HG03066 (cell line): Measurements from ENCODE around the gene KSR1.
"Not testable (repeated sequence)": the region's sequence is repeated elsewhere in the genome, so short reads cannot be mapped to it uniquely, and the experiment has no call there.

Experiments
- ATAC-seq: cut with Tn5 transposase; IDR thresholded peaks from one replicate; pipeline ENCODE4 v1.9.1; 2021; ENCODE audit warnings: low read depth; ENCODE audit not compliant: unreplicated experiment

The KSR1 gene

DNA sequence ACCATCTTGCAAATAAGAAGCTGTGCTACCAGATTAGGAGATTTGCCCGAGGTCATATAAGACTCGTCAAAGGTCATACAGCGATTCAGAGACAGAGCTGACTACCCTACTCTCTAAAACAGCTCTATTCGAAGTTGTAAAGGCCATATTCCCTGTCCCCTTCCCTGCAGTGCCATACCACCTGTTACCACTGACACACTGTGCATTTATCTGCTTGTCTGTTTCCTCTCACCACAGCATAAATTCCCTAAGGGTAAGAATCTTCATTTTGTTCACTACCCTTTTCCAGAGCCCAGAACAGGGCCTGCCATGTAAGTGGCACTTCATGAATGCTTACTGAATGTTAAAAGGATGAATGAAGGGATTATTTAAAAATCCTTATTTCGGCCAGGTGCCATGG, 3.4 kb upstream of the KSR1 start:
- no peak for ATAC-seq

DNA sequence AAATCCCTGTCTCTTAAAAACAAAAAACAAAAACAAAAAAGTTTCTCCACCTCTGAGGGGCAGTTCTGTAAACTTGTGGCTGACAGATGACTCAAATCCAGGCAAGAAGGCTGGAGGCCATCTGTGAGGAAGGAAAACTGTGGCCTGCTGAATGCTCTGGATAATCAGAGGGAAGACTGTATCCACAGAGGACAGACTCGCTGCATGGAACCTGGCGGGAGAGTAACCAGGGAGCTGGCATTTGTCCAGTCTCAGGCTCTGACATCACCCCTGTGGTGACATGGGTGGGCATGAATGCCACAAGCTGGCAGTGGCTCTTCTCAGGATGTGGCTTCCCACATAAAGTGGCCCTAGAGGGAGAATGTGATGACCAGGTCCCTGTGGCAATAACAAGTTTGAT, 2.8 kb upstream of the KSR1 start:
- no peak for ATAC-seq

DNA sequence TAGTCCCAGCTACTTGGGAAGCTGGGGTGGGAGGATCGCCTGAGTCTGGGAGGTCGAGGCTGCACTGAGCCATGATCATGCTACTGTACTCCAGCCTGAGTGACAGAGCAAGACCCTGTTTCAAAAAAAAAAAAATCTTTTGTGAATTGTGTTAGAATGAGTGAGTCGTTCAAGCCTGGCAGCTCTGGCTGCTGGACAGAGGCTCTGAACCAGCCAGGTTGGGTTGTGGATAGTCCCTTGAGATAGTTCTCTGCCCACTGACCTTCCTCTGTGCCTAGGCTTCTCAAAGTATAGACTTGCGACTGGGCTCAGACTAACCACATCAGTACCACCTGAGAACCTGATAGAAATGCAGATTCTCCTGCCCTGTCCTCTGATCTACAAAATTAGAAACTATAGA, 2.2 kb upstream of the KSR1 start:
- no peak for ATAC-seq

DNA sequence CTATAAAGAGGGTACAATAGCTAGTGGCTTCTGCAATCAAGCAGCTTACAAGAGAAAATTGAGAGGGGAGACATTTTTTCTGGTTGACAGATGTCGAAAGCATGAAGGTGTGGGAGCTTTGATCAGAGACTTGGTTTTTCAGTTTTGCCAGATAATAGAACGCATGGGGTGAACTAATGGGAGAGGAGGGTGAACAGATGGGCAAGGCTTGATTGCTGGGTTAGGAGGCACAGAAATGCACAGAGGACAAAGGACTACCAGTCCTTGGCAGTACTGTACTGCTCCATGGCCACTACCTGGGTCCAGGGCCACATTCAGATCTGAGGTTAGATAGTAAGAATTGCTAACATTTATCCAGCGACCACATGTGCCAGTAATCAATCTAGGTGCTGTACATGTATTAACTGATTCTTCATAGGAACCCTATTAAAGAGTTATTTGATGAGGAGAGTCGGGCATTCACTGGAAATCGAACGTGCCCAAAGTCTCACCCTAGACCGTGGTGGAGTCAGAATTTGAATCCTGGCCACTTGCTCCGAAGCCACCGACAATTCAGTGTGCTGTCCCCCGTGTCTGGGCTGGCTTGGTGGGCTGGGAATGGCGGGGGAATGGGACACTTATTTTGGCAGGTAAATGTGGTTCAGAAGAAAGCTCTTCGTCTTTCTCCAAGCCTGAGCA, 873 bp upstream of the KSR1 start:
- no peak for ATAC-seq

DNA sequence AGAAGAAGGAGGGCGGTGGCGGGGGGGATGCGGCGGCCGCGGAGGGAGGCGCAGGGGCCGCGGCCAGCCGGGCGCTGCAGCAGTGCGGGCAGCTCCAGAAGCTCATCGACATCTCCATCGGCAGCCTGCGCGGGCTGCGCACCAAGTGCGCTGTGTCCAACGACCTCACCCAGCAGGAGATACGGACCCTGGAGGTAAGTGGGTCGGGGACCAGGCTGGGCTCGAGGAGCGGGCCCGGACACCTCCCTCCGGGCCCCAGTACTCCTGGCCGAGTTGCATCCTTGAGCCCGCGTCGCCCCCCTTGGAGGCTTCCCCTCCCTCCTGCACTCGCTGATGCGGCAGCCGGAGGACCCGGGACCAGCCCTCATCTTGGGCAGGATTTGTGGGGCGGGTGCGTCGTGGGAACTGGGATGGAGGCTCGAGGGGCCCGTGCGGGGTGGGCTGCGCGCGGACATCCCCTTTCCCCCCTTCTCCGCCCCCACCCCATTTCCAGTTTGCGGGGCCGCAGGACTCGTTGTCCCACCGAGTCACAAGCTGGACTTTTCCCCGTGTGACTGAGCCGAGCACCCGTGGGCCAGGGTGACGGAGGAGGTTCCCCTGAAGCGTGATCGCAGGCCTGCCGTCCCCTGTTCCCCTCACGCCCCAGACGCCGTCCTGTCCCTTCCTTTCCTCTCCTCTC, 572 bp downstream of the KSR1 start:
- no peak for ATAC-seq

DNA sequence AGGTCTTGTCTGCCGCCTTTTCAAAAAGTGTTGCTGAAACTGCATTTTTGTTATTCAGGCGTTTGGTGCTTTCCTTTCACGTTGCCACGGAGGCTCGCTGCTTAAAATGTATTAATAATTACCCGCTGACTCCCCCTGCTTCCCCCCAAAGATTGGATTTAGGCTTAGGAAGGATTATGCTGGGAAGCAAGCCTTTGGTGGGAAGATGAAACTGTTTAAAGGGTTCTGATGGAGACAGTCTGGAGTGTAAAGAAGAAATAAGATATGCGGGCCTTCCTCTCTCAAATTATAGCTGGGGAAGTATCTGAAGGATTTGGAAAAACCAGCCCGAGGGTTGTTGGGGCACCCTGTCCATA, 1.1 kb downstream of the KSR1 start:
- ATAC-seq: no peak

DNA sequence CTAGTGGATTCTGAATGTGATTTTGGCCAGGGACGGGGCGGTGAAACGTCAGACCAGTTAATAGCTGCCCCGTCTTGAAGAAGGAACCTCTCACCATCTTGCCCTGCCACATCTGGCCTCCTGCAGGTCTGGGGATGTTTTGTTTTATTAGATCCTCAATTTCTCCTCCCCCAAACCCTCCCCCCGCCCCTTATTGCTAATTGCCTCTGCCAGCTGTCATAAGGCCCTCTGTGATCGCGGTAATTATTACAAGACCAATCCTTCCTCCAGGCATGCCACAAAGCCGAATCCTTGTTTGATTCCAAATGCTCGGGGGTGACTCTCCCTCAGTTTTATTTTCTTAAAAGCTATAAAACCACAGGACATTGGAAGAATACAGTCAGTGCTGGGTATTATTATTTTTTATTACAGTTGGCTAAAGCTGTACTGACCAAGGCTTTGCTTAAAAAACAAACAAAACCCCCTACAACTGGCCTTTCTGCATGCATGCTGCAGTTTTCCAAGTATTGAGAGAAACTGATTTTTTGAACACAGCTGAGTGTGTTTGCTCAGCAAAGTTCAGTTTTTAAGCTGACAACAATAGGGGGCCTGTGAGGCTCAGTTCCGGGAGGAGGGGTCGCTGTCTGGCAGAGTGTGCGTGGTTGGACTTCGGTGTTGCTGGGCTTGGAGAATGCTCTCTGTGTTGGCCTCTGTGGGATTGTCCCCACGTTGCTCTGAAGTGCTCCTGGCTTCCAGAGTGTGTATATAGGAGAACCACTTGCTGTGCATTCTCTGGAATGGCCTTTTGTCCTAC, 1.7 kb downstream of the KSR1 start:
- no peak for ATAC-seq

DNA sequence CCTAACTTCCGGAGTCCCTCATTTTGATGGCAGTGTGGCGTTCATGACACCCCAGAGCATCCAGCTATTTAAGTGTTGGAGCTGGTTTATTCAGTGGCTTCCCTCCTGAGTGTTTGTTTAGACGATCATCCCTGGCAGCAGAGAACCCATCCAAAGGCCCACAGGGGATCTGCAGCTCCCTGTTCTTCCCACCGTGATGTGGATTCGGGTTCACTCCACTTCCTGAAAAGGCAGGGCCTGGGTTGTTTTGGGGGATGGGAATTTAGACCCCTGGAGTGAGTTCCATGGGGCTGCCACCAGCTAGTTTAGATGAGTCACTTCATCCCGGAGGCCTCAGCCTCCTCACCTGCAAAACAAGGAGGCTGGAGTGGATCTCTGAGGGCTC, 2.3 kb downstream of the KSR1 start:
- ATAC-seq: no peak

DNA sequence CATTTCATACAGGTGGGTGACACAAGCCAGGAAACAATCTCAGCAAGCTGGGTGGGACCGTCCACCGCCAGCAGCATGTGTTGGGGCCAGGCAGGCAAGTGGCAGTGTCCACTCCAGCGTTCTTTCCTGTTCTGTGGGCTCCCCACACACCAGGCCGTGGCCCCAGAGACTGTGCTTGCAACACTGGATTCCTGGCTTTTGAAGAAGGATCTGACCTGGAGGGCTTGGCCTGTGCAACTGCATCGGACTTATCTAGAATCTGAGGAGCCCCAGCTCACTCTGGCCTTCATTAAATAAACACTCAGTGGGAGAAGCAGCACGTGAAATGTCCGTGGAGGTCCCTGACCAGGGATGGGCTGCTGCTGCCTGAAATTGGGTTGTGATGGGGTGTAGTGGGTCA, 3.2 kb downstream of the KSR1 start:
- no peak for ATAC-seq

DNA sequence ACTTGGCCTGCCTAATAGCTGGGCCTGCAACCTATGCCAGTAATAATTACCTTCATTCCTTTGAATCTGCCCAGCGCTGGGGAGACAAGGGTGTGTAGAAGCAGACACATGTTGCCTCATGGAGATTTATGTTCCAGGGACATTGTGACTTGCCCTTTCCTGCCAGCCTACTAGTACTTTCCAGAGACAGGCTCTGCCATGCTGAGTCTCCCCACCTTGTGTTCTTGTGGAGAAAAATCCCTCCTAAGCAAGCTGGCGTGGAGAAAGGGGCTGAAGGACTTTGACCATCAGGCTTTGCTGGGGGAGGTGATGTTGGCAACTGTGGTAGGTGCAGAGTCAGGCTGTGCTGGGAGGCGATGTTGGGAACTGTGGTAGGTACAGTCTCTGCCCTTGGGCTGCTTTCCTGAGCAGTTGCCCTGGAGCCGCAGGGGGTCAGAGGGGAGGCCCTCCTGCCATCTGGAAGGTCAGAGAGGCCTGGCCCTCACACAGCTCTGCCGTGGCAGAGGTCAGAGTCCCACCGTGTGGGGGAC, 4.0 kb downstream of the KSR1 start:
- ATAC-seq: no peak

DNA sequence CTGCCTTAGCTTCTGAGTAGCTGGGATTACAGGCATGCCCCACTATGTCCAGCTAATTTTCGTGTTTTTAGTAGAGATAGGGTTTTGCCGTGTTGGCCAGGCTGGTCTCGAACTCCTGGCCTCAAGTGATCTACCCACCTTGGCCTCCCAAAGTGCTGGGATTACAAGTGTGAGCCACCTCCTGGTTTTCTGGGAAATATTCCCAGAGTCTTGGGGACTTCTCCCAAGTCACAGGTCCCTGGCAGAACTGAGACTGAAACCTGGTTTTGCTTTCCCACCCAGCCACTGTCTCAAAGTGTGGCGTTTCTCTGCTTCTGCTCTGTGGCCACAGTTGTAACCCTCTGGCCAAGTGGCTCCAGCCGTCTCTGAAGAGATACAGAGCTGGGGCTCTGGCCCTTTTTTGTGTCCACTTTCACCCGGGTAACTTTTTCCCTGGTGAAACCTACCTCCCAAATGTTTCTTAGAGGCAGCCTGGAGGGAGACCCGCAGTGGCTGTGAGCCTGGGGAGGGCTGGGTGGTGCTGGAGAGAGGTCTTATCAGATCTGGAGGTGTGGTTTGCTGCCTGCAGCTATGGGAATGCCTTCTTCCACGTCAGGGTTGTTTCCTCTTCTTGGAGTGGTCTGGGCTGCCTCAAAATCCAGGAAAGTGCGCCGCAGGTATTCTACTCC, 5.1 kb downstream of the KSR1 start:
- no peak for ATAC-seq

DNA sequence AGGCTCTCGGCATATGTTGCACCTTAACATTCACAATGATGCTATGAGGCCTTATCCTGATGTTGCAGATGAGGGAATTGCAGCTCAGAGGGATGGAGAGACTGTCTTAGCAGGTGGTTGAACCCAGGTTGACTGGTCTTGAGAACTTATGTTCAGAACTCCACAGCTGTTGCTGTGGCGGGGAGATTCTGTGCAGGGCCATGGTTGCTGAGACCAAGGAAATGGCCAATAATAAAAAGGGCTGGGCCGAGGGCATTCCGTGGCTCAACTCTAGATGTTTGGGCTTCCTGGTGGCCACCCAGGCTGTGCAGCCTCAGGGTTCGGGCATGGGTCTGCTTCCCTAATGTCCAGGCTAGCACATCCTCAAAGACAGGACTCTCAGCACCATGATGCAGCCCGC, 5.9 kb downstream of the KSR1 start:
- ATAC-seq: no peak

DNA sequence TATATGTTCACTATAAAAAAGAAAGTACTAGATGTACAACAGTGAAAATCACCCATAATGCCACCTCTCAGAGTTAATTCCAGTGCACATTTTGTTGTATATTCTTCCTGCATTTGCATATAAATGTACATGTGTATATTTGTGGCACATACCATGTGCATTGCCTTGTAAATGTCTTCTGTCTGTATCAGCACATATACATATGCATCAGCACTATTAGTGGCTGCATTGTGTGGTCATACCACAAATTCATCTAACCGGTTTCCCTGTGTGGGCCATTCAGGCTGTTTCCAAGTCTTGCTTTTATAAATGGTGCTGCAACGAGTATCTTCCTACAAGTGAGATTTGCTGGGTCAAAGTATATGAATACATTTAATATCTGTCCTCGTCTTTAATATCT, 6.5 kb downstream of the KSR1 start:
- ATAC-seq: no peak

DNA sequence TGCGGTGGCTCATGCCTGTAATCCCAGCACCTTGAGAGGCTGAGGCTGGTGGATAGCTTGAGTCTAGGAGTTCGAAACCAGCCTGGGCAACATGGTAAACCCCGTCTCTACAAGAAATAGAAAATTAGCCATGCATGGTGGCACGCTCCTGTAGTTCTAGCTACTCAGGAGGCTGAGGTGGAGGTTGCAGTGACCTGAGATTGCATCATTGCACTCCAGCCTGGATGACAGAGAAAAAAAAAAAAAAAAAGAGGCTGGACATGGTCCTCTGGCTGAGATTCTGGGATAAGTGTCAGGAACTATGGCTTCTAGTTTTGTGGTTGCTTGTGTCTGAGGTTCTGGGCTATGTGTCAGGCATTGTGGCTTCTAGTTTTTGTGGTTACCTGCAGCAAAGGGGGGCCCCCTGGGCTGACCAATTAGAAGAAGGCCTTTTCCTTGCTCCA, 7.0 kb downstream of the KSR1 start:
- ATAC-seq: no peak

DNA sequence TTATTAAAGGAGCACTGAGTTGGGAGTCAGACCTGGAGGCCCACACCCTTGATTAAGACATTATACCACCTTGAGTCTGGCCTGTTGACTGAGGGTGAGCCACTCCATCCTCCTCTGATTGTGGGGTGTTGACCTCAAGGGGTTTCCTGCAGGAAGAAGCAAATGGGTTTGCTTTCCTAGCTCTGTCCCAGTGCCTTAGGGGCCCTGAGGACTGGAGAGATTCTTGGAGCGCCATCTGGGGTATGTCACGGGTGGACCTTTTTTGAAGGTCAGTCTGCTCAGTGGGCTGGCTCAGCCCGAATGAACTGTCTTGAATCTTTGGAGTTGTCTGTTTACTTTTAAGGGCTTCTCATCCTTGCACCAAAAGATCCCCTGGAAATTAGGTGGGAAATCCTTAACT, 7.8 kb downstream of the KSR1 start:
- not testable (repeated sequence) for ATAC-seq

DNA sequence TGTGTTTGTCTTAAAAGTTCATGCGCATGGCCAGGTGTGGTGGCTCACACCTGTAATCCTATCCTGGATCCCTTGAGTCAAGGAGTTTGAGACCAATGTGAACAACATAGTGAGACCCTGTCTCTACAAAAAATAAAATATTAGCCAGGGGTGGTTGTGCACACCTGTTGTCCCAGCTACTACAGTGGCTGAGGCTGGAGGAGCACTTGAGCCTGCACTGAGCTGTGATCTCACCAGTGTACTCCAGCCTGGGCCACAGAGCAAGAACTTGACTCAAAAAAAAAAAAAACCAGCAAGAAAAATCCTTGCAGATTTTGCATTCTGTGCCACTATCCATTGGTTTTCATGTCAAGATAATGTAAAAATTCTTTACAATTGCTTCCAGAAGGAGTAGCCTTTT, 8.2 kb downstream of the KSR1 start:
- no peak for ATAC-seq

DNA sequence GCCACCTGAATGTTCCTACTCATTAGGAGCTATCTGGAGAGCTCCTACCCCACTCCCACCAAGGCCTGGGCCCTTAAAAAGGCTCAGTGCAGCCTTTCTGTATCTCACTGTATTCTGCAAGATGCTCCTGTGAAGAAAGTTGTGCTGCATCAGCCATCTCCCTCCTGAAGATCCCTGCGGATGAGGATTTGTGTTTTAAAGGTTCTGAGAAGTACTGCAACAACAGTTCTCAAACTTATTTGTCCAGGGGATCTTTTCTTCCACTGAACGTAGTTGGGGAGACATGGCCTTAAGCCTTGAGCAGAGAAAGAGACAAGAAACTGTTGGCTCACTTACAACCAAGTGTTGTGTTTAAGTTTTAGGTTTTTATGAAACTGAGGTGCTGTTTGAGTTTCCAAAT, 9.6 kb downstream of the KSR1 start:
- ATAC-seq: not testable (repeated sequence)

DNA sequence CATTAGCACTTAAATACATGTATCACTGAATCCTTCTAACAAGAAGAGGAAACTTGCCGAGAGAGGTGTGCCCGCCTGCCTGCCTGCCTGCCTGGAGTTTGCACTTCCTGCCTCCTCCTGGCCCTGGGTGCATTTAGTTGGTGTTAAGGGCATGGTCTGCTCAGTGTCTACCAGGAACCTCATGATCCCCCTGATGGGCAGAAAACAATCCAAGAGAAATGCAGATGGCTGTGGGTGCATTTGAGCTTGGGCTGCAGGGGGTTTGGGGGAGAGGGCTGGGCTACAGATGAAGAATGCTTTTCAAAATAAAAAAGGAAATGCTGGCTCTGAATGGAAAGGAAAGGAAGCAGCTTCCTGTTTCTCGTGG, 10.1 kb downstream of the KSR1 start:
- ATAC-seq: peak; percentile 16

DNA sequence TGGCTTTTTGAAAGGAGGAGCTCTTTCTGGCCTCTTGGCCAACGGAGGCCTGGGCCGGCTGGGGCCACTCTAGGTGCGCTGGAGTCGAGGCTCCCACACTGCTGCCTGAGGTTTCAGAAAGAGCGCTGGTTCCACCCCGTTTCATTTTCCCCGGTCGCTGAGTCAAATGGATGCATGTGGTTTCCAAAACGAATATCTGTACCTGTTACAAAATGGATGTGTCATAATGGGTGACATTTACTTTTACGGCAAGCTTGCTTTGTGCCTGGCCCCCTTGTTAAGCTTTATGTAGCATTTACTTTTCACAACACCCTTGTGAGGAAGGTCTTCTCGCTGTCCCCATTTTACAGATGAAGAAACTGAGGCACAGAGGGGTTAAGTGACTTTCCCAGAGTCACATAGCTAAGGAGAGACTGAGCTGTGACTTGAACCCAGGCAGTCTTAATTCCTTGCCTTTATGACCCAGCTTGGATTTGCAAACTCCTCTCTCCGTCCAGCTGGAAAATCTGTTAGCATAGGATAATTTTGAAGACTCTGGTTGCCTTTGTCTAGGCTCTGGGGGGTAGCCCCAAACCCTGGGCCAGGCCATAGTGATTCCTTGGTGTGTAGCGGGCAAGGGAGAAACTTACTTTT, 10.6 kb downstream of the KSR1 start:
- ATAC-seq: peak; percentile 53

DNA sequence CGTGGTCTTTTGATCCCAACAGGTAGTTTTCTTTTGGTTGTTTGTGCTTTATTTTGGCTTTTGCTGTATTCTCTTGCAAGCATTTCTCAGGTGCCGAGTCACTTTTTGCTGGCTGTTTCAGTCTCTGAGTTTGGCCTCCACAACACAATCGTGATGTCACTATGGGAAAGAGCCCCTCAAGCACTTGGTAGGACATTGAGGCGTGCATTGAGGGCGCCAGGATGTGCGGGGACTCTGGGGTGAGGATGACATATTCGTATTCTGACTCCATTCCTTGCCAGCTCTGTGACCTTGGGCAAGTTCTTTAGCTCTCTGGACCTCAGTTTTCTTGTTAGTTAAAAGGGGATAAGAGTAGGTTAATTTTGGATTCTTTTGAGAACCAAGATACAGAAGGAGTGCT, 13.0 kb downstream of the KSR1 start:
- no peak for ATAC-seq
